GM23338 (cell line): Measurements from ENCODE around the gene ZNF853.

Experiments
- CTCF ChIP-seq, 2 experiments: fragments of 200-600 bp in 1 of 2; sonication (generic) in 1 of 2; conservative IDR thresholded peaks; 2 replicates each; pipeline versions ENCODE4 v1.5.1 to v1.6.1; 2016 to 2017; ENCODE audit warnings: antibody characterized with exemption in 2 of 2, low read depth in 2 of 2, mild to moderate bottlenecking in 2 of 2, moderate library complexity in 1 of 2
- EZH2 ChIP-seq: fragments of 200-600 bp; sonication (generic); IDR thresholded peaks from one replicate; pipeline ENCODE4 v1.8.0; 2017; ENCODE audit warnings: antibody characterized with exemption, mild to moderate bottlenecking, low read depth; ENCODE audit not compliant: unreplicated experiment

GRCh38 chr7:6606866-6607583 is 8.4 kb upstream of the ZNF853 start:
- TF ChIP-seq EZH2, result no peak
- TF ChIP-seq CTCF (conservative IDR thresholded peaks at IDR 0.05; ENCODE audit: low read depth in 2 of 2), result no peak
